ENCODE results near the gene FIGNL2. TPM values are rescaled to one million over a fixed set of nuclear protein-coding genes. Genes with fewer than 3 reads are reported as not detected.

FIGNL2 gene
- total and polyA plus RNA-seq, 9 of the 15 experiments (the other 6 are each of a cell fraction or from before 2014, with no cell fraction given) = 0.01 TPM; not detected in 8

DNA sequence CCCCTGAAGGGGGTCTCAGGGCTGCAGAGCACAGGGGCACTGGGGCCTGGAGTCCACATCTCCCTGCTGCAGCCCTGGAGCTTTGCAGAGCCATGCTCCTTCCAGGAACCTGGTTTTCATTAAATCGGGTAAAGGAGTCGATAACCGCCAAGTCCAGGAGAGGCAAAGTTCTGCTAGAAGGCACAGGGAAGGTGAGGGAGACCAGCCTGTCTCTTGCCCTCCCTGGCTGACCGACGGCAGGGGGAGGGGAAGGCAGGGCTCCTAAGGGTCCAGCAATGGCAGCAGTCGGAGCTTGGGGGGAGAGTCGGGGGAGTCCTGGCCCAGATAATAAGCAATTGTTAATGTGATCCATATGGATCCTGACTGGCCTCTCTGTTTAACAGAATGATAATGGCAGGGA is 3.0 kb downstream of the FIGNL2 start:
- Histone ChIP-seq H3K27me3 (ENCODE audit: control insufficient read depth in 2 of 2, insufficient read depth in 2 of 2, low read length in 2 of 2) (peaks cover 34 to 80% of the 10 kb centered on the region in 2 experiments; a peak in 4 of 5 replicates), H3K9me1 (ENCODE audit: control insufficient read depth, insufficient read depth, low read length) (no peaks in the 10 kb centered on the region), H3K27ac (ENCODE audit: extremely low read depth, low read depth, low read length) (no peak overlapping the region), H4K20me1 (replicated peaks; ENCODE audit: control insufficient read depth, insufficient read depth, low read length) (peaks cover 9% of the 10 kb centered on the region; the same call in 1 of the 2 replicates), H3K4me1 (replicated peaks in 1 of 2; ENCODE audit: control insufficient read depth in 2 of 2, insufficient read depth in 2 of 2, low read length in 2 of 2) (peaks cover 0 to 21% of the 10 kb centered on the region in 2 experiments; a peak in 3 of 5 replicates), H3K4me3 (no peak overlapping the region), H2AFZ (ENCODE audit: low read depth, low read length) (no peak overlapping the region), H3K79me2 (ENCODE audit: control insufficient read depth, insufficient read depth, low read length) (no peaks in the 10 kb centered on the region), H3K36me3 (ENCODE audit: control insufficient read depth, insufficient read depth, low read length) (no peaks in the 10 kb centered on the region), H3K9ac (ENCODE audit: insufficient read depth in 1 of 2, low read depth in 2 of 2, low read length in 2 of 2) (no peak overlapping the region), H3K4me2 (ENCODE audit: insufficient read depth, low read length) (no peak overlapping the region), H3K9me3 (replicated peaks; ENCODE audit: control insufficient read depth, insufficient read depth, low read depth, low read length) (no peaks in the 10 kb centered on the region)
- intact Hi-C loops (cut with micrococcal nuclease) = no loop called here
- BruUV-seq (replicated peaks) = no TSS peak
- in situ Hi-C loops (cut with MboI) = no loop called here
- ATAC-seq (no peak), FAIRE-seq (no peak), DNase-seq (ENCODE audit: extremely low read depth in 1 of 4, low spot score in 3 of 4) (no peak)
- CTCF ChIA-PET (ENCODE audit: low intra/inter-chr PET ratio) = no interaction called here
- POLR2A ChIA-PET = interaction anchor here (0.6 to 1.2 kb wide), 3 partner anchors 9 to 81 kb away, joined by 3 to 5 read pairs (median 4); no protein-coding TSS in a partner anchor
- WGBS (ENCODE audit: insufficient coverage, low coverage, missing lambda C conversion rate) = 0% methylated on average over 7 of the region's 7 CpGs
- TF ChIP-seq, protein P1, sequence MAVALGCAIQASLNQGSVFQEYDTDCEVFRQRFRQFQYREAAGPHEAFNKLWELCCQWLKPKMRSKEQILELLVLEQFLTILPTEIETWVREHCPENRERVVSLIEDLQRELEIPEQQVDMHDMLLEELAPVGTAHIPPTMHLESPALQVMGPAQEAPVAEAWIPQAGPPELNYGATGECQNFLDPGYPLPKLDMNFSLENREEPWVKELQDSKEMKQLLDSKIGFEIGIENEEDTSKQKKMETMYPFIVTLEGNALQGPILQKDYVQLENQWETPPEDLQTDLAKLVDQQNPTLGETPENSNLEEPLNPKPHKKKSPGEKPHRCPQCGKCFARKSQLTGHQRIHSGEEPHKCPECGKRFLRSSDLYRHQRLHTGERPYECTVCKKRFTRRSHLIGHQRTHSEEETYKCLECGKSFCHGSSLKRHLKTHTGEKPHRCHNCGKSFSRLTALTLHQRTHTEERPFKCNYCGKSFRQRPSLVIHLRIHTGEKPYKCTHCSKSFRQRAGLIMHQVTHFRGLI (CRISPR knock-in tag; IDR thresholded peaks at IDR 0.05) = no peak
- TF ChIP-seq CREB1 (IDR thresholded peaks at IDR 0.05) = no peak
- no peak for TF ChIP-seq CREB1 (CRISPR knock-in tag; IDR thresholded peaks at IDR 0.05)
- TF ChIP-seq ZNF408 (CRISPR knock-in tag; IDR thresholded peaks at IDR 0.05; ENCODE audit: low read depth) = no peak
- TF ChIP-seq, protein P2, sequence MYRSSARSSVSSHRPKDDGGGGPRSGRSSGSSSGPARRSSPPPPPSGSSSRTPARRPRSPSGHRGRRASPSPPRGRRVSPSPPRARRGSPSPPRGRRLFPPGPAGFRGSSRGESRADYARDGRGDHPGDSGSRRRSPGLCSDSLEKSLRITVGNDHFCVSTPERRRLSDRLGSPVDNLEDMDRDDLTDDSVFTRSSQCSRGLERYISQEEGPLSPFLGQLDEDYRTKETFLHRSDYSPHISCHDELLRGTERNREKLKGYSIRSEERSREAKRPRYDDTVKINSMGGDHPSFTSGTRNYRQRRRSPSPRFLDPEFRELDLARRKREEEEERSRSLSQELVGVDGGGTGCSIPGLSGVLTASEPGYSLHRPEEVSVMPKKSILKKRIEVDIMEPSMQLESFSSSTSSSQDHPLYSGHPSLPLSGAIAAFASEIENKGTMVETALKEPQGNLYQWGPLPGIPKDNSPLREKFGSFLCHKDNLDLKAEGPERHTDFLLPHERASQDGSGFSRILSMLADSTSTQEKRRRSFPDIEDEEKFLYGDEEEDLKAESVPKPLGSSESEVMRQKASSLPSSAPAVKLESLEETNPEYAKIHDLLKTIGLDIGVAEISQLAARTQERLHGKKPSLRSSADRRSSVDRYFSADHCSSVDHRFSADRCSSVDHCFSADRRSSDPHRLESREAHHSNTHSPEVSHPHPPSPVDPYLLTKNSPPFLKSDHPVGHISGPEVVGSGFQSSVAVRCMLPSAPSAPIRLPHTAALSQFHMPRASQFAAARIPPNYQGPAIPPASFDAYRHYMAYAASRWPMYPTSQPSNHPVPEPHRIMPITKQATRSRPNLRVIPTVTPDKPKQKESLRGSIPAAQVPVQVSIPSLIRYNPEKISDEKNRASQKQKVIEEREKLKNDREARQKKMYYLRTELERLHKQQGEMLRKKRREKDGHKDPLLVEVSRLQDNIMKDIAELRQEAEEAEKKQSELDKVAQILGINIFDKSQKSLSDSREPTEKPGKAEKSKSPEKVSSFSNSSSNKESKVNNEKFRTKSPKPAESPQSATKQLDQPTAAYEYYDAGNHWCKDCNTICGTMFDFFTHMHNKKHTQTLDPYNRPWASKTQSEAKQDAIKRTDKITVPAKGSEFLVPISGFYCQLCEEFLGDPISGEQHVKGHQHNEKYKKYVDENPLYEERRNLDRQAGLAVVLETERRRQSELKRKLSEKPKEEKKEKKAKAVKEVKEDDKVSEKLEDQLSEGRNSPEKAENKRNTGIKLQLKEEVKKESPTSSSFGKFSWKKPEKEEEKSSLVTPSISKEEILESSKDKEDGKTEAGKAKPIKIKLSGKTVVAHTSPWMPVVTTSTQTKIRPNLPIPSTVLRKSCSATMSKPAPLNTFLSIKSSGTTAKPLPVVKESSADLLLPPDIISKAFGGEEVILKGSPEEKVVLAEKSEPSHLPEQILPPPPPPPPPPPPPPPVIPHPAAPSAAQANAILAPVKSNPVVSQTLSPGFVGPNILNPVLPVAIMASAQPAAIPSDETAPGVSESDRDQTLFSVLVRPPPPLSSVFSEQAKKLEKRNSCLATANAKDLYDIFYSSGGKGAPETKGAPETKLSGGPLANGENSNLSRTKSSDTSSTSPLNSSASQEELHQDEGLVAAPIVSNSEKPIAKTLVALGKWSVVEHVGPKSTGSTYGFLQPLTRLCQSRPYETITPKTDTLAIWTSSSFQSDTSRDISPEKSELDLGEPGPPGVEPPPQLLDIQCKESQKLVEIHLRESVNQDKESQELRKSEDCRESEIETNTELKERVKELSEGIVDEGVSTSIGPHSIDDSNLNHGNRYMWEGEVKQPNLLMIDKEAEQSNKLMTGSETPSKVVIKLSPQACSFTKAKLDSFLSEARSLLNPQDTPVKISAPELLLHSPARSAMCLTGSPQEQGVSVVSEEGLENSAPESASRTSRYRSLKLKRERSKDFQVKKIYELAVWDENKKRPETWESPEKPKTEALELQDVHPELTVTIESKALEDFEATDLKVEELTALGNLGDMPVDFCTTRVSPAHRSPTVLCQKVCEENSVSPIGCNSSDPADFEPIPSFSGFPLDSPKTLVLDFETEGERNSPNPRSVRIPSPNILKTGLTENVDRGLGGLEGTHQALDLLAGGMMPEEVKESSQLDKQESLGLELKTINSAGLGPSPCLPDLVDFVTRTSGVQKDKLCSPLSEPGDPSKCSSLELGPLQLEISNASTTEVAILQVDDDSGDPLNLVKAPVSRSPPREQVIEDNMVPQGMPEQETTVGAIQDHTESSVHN (IDR thresholded peaks at IDR 0.05; ENCODE audit: borderline replicate concordance in 1 of 2, low read depth in 1 of 2) = no peak
- no peak for TF ChIP-seq NFIX (CRISPR knock-in tag; IDR thresholded peaks at IDR 0.05; ENCODE audit: low read depth)
- TF ChIP-seq RAD51 (IDR thresholded peaks at IDR 0.05; ENCODE audit: borderline replicate concordance, low read depth) = no peak
- no peak for TF ChIP-seq SIX5 (IDR thresholded peaks at IDR 0.05; ENCODE audit: borderline replicate concordance in 1 of 2, insufficient read depth in 1 of 2, low read depth in 1 of 2, low read length in 2 of 2)
- no peak for TF ChIP-seq TGIF2 (CRISPR knock-in tag; IDR thresholded peaks at IDR 0.05)
- TF ChIP-seq MAZ (CRISPR knock-in tag; conservative IDR thresholded peaks at IDR 0.05 in 1 of 2, IDR thresholded peaks at IDR 0.05 in 1 of 2) = no peak
- TF ChIP-seq, protein P3, sequence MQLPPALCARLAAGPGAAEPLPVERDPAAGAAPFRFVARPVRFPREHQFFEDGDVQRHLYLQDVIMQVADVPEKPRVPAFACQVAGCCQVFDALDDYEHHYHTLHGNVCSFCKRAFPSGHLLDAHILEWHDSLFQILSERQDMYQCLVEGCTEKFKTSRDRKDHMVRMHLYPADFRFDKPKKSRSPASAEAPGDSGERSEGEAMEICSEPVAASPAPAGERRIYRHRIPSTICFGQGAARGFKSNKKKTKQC (CRISPR knock-in tag; IDR thresholded peaks at IDR 0.05) = no peak
- TF ChIP-seq SIN3B (IDR thresholded peaks at IDR 0.05; ENCODE audit: low read depth) = no peak

All from K562 (cell line).